Lung (tissue), 12 donors: Measurements from ENCODE around the gene IKBKE. TPM values are rescaled to one million over a fixed set of nuclear protein-coding genes. Genes with fewer than 3 reads are reported as not detected.
A peak's percentile ranks its signal among the peaks of the same experiment; 100 is the strongest.

Source experiments
- ATAC-seq: fragments of 200-7000 bp; cut with Tn5 transposase; one replicate; pipeline ENCODE4 v1.9.1; 2020; ENCODE audit warnings: moderate number of reproducible peaks; ENCODE audit not compliant: insufficient read depth, low FRiP score
- DNase-seq, 3 donors: peaks; one replicate each; pipeline ENCODE4 v3.0.0-alpha.2; 2013 to 2017
- H3K27ac ChIP-seq, 2 donors: one replicate each; pipeline ENCODE4 v1.5.1; 2013; ENCODE audit warnings: mild to moderate bottlenecking in 2 of 2, moderate library complexity in 2 of 2, control low read depth in 1 of 2, inconsistent platforms in 1 of 2, low read depth in 1 of 2, low read length in 1 of 2
- H3K27me3 ChIP-seq, 3 donors: one replicate each; pipeline ENCODE4 v1.5.1; 2013; ENCODE audit warnings: low read length in 2 of 3; ENCODE audit not compliant: control insufficient read depth in 3 of 3, insufficient read depth in 3 of 3
- H3K36me3 ChIP-seq, 4 donors: one replicate each; pipeline ENCODE4 v1.5.1; 2013; ENCODE audit warnings: low read length in 4 of 4, mild to moderate bottlenecking in 1 of 4, moderate library complexity in 1 of 4; ENCODE audit not compliant: control insufficient read depth in 4 of 4, insufficient read depth in 4 of 4
- H3K4me1 ChIP-seq, 5 donors: one replicate each; pipeline ENCODE4 v1.5.1; 2013; ENCODE audit warnings: low read length in 5 of 5, mild to moderate bottlenecking in 2 of 5, moderate library complexity in 1 of 5; ENCODE audit not compliant: control insufficient read depth in 5 of 5, insufficient read depth in 5 of 5
- H3K4me3 ChIP-seq: one replicate; pipeline ENCODE4 v1.5.1; 2013; ENCODE audit warnings: mild to moderate bottlenecking, control low read depth, moderate library complexity
- H3K9ac ChIP-seq, 2 donors: one replicate each; pipeline ENCODE4 v1.5.1; 2013; ENCODE audit warnings: low read length in 2 of 2, control low read depth in 1 of 2; ENCODE audit not compliant: insufficient read depth in 1 of 2
- H3K9me3 ChIP-seq, 4 donors: one replicate each; pipeline ENCODE4 v1.5.1; 2013; ENCODE audit warnings: low read length in 3 of 4, mild to moderate bottlenecking in 1 of 4, moderate library complexity in 1 of 4; ENCODE audit not compliant: control insufficient read depth in 4 of 4, insufficient read depth in 3 of 4
- WGBS, 2 donors: extraction: QIAGEN DNeasy Blood & Tissue Kit; methylation state at CpG; one replicate each; pipeline ENCODE4 v1.1.7; 2013; 5-methylcytosine and 5-hydroxymethylcytosine counted together
- polyA plus RNA-seq, 2 donors: library from polyadenylated mRNA; stranded (reverse); fragments of 200-250 nt; gene quantifications; one replicate each; pipeline ENCODE4 v1.2.1, GENCODE V29; 2013
- total RNA-seq, 2 donors: library from RNA; depleted of rRNA in 1 of 2; stranded (reverse); fragments of >200 nt in 1 of 2; gene quantifications; one replicate each; pipeline ENCODE4 v1.2.1, GENCODE V29; 2014 to 2021
- TF ChIP-seq, protein P1 (sequence below): IDR thresholded peaks from 2 replicates; pipeline ENCODE4 v1.5.1; 2012; ENCODE audit warnings: mild to moderate bottlenecking; ENCODE audit errors: control extremely low read depth, extremely low read depth
- donor health status: control.
- donor health status: control.
- donor health status: Bipolar disorder and iron deficiency.
- donor health status: healthy.
- donor health status: DM: yes; HTN: yes; CAD: no.

Gene IKBKE
- total and polyA plus RNA-seq, 4 donors = 6.1 to 17.1 (median 11.7) TPM

DNA sequence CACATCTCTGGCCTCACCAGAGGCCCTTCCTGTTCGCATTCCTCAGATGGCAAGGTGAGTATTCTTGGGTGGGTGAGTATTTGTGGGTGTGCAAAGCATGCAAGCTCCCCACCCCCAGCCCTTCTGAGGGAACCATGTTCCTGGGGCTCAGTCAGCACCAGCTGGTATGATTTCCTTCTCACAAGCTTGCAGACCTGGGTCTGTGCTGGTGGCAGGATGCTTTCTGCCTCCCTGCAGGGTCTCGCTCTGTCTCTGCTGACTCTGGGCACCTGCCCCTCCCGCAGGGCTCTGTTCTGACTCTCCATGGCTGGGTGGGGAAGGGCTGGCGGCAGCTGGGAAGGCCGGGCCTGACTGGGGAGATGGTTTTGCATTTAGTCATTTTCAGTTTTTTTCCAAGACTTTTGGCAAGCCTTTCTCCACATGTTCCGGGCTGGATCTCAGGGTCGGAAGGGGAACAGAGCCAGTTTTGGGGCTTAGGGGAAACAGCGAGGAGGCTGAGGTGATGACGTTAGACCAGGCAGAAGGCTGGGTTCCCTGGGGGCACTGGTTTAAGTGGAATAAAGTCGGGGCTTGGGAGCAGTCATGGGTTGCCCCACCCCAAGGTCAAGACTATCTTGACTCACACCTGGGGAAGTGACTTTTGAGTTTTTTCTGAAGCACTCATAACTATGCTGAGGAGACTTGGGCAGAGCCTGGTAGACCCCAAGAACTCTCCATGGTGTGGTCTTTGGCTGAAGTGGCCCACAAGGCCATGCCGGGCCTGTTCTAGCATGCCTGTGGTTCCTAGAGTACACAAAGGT, 43.2 kb downstream of the IKBKE start:
- Histone ChIP-seq H3K27ac (peak overlapping the region in 1 of 2 donors; percentile 85), H3K9ac (no peak overlapping the region), H3K27me3 (peaks cover 0 to under 1% (median 0%) of the 10 kb centered on the region in 3 donors), H3K36me3 (no peaks in the 10 kb centered on the region), H3K4me3 (no peak overlapping the region), H3K4me1 (peaks cover 0 to 33% (median 14%) of the 10 kb centered on the region in 5 donors), H3K9me3 (no peaks in the 10 kb centered on the region)
- DNase-seq (peak; percentile 67 to 87 (median 80)), ATAC-seq (peak; percentile 63)
- 62 to 86% methylated on average over 11 of the region's 11 CpGs for WGBS, 2 donors
- TF ChIP-seq, protein P1, sequence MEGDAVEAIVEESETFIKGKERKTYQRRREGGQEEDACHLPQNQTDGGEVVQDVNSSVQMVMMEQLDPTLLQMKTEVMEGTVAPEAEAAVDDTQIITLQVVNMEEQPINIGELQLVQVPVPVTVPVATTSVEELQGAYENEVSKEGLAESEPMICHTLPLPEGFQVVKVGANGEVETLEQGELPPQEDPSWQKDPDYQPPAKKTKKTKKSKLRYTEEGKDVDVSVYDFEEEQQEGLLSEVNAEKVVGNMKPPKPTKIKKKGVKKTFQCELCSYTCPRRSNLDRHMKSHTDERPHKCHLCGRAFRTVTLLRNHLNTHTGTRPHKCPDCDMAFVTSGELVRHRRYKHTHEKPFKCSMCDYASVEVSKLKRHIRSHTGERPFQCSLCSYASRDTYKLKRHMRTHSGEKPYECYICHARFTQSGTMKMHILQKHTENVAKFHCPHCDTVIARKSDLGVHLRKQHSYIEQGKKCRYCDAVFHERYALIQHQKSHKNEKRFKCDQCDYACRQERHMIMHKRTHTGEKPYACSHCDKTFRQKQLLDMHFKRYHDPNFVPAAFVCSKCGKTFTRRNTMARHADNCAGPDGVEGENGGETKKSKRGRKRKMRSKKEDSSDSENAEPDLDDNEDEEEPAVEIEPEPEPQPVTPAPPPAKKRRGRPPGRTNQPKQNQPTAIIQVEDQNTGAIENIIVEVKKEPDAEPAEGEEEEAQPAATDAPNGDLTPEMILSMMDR = no peak

DNA sequence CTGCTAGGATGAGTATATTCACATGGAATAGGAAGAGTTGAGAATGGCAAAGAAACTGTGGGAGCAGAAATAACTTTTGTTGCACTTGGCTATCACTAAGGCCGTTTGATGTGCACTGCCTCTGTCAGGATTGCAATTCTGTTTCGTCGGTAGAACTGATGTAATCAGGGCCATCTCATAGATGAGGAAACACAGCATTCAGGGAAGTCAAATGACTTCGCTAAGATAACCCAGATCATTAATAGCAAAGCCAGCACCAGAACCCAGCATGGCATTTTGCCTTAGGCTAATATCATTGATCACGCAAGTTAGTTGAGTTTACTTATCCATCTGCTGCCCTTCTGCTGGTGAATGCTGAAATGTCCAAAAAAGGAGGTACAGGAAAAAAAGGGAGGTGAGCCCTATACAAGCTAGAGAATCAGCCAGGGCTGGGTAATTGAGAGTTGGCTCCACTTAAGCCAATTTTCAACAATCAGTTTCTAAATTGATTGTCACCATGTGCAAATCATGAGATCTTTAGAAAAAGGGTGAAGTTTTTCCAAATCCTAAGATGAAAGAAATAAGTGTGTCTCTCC, 44.6 kb downstream of the IKBKE start:
- Histone ChIP-seq H3K9ac (no peak overlapping the region), H3K4me1 (peaks cover 0 to 32% (median 12%) of the 10 kb centered on the region in 5 donors), H3K27me3 (no peaks in the 10 kb centered on the region), H3K4me3 (no peak overlapping the region), H3K27ac (no peak overlapping the region), H3K36me3 (no peaks in the 10 kb centered on the region), H3K9me3 (no peaks in the 10 kb centered on the region)
- no peak for DNase-seq
- WGBS, 2 donors = 45 to 68% methylated on average over 5 of the region's 5 CpGs
- ATAC-seq = no peak
- TF ChIP-seq, protein P1 = no peak

DNA sequence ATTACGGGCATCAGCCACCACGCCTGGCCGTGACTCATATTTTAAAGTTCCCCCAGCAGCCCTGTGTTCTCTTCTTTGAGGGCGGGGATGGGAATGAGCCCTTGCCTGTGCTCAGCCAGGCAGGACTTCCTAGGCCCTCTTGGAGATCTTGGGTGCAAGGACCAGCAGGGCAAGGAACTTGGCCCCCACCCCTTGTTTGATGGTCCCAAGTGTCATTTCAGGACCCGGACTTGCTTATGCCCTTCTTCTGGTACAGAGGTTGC, 46.4 kb downstream of the IKBKE start:
- Histone ChIP-seq H3K4me1 (peaks cover 0 to 36% (median 12%) of the 10 kb centered on the region in 5 donors), H3K9me3 (no peaks in the 10 kb centered on the region), H3K9ac (no peak overlapping the region), H3K27ac (no peak overlapping the region), H3K4me3 (no peak overlapping the region), H3K36me3 (no peaks in the 10 kb centered on the region), H3K27me3 (no peaks in the 10 kb centered on the region)
- DNase-seq (no peak), ATAC-seq (no peak)
- TF ChIP-seq, protein P1 = no peak
- 68 to 79% methylated on average over 5 of the region's 5 CpGs for WGBS, 2 donors
